Measurements from ENCODE around the gene ADGRF3.
"Not testable (repeated sequence)": the region's sequence is repeated elsewhere in the genome, so short reads cannot be mapped to it uniquely, and the experiment has no call there.

Gene ADGRF3

GRCh38 chr2:26276484-26277227, 69.9 kb downstream of the ADGRF3 start:
- DNase-seq, result no peak

DNA sequence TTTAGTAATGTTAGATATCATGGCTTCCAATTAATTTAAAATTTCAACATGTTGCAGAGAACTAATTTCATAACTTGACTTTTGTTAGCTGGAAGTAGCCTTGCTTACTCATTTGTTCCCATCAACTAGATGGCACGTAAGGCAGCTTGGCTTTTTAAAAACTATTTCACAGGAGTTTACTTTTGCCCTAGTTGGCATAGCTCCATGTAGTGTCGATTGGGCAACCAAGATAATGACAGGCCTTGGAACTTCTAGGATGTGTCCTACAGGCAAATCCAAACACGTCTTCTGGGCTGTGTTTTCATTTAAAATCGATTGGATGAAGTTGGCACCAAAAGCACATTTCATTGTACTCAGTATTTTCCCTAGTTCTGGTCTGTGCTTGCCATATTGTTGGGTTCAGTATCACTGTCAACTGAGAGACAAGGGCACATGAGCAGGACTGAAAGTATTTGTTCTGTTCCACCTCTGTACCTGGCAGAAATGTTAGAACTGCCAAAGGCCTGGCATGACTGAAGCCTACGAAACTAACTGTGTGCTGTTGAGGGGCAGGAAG, 72.5 kb downstream of the ADGRF3 start:
- DNase-seq, result no peak

GRCh38 chr2:26273501-26273900, 73.1 kb downstream of the ADGRF3 start:
- DNase-seq, result no peak

- no peak for DNase-seq
Measured at GRCh38 chr2:26270373-26270772, 76.2 kb downstream of the ADGRF3 start.

- no peak for DNase-seq
Measured at GRCh38 chr2:26269571-26270158, 76.9 kb downstream of the ADGRF3 start.

DNA sequence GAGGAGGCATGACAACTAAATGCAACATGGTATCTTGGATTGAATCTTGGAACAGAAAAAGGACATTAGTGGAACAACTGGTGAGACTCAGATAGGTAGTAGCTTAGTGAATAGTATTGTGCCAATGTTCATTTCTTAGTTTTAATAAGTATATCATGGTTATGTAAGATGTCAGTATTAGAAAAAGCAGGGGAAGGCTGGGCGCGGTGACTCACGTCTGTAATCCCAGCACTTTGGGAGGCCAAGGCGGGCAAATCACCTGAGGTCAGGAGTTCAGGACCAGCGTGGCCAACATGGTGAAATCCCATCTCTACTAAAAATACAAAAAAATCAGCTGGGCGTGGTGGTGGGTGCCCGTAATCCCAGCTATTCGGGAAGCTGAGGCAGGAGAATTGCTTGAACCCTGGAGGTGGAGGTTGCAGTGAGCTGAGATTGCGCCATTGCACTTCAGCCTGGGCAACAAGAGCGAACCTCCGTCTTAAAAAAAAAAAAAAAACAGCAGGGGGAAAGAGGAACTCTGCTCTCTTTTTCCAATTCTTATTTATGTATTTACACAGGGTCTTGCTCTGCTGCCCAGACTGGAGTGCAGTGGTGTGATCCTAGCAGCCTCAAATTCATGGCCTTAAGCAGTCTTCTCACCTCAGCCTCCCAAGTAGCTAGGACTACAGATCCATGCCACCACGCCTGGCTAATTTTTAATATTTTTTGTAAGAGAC, 77.8 kb downstream of the ADGRF3 start:
- DNase-seq, result not testable (repeated sequence)

DNA sequence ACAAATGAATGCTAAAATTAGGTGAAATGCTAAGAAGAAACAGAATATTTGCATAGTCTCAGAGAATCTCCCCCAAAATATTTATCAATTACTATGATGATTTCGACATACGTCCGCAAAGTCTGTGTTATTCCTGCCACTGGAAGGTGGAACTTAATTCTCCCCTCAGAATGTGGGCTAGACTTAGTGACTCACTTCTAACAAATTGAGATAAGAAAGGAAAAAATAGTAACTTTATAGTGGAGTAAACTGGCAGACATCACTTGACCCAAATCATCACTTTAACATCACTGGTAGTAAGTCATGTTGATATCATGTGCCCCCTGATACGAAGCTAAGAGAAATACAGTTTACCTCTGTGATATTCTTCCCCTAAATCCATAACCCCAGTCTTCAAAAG, 78.4 kb downstream of the ADGRF3 start:
- no peak for DNase-seq

GRCh38 chr2:26258836-26259235, 87.8 kb downstream of the ADGRF3 start:
- DNase-seq, result not testable (repeated sequence)

Data from NK-92 treated with Interleukin-12 subunit alpha and Interleukin-12 subunit beta, amount 100 ng/mL, for 24 hours (cell line).